ENCODE results near the gene PITPNM3.
"Not testable (repeated sequence)": the region's sequence is repeated elsewhere in the genome, so short reads cannot be mapped to it uniquely, and the experiment has no call there.

Gene PITPNM3

DNA sequence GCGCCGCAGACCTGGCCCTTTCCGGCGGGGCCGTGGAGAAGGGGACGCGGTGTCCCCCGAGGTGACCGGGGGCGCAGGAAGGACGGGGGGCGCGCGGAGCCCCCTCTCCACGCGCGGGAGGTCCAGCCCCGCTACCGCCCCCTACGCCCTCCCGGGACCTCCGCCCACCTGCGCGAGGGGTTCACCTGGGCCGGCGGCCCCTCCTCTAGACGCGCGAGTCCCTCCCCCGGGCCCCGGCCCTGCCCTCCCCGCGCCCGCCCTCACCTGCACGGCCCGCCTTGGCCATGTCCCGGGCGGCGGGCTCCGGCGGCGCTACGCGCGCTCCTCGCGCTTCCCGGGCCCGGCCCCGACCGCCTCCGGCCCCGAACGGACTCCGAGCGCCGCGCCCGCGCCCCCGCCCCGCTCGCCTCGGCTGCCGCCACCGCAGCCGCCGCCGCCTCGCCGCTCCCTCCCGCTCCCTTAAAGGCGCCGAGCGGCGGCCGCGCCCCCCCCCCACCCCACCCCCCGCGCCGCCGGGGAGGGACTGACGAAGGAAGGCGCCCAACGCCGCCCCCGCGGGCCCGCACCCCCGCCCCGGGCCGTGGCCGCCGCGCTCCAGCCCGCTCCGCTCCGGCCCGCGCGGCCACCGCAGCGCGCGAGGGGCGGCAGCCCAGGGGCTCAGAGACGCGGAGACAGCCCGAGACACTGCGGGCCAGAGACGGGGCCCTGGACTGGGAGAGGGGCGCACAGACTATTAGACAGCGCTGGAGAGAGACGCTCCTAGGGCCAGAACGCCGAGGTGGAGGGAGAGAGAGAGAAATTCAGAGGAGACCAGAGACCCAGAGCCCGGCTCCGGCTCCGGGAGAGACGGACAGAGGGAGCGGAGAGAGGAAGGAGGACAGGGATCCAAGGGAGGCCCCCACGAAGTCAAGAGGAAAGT is at the start of gene PITPNM3:
Gene PITPNM3, minus strand, starts transcription at position 435 of the 919 bp plus-strand sequence. Its CDS starts 149 bp downstream, at position 286.
- DNase-seq (ENCODE audit: low spot score): no peak

DNA sequence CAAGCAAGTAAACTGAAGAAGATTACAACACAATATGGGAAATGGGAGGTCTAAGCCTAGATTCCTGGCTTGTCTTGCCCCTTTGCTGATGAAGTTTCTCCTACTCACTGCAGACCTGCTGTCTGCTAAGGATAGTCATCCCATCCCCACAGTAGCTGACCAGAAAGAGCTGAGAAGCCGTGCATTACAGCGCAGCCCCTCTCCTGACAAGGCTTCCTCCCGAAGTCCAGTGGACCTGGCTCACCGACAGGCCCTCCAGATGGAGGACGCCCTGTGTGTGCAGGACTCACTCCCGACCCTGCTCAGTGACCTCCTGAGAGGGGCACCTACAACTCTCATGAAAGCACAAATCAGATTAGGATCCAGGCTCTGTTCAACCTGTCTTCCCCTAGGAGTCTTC is 48.8 kb upstream of the PITPNM3 start:
- no peak for DNase-seq (ENCODE audit: low spot score)

DNA sequence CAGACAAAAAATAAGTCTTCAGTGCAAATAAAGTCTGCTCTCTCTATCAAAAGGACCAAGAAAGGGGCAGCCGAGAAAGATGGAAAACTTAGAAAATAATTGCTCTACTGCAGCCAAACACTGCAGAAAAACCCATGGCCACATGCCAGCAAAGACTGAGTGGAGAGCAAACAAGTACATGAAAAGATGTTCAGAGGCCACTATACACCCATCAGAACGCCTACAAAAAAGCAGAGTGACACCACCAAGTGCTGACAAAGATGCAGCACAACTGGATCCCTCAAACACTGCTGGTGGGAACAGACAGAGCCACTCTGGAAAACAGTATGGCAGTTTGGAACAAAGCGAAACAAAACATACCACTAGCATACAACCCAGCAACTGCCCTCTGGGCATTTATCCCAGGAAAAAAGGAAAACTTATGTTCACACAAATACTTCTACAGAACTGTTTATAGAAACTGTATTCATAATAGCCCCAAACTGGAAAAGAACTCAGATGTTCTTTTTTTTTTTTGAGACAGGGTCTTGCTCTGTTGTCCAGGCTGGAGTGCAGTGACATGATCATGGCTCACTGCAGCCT is 47.5 kb upstream of the PITPNM3 start:
- no peak for DNase-seq (ENCODE audit: low spot score)

DNA sequence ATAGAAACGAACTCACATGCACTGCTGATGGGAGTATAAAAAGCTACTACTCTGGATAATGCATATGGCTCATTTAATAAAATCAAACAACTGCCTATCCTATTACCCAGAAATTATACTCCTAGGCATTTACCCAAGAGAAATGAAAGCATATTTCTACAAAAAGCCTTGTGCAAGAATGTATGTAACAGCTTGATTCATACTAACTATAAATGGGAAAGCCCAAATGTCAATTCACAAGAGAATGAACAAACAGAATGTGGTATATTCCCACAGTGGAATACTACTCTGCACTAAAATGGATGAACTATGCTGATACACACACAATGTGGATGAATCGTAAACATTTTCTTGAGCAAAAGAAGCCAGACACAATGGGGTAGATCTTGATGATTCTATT is 45.8 kb upstream of the PITPNM3 start:
- DNase-seq (ENCODE audit: low spot score): no peak

DNA sequence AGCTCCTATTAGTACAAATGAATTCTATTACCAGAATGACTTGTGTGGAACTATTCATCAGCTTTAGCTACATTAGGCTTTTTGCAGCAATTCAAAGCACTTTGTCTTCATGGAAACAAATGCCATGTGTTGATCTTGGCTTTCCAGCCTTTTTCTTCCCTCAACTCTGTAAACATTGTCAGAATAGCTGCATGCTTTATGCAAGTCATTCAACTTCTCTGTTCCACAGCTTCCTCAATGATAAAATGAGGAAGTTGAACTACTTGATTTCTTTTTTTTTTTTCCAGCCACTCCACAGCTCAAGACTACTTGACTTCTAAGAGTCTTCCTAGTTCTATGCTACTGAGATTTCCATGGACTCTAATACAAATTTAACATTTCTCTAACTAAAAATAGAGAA is 43.0 kb upstream of the PITPNM3 start:
- DNase-seq (ENCODE audit: low spot score): no peak

GRCh38 chr17:6597727-6598126 is 41.4 kb upstream of the PITPNM3 start:
- no peak for DNase-seq (ENCODE audit: low spot score)

DNA sequence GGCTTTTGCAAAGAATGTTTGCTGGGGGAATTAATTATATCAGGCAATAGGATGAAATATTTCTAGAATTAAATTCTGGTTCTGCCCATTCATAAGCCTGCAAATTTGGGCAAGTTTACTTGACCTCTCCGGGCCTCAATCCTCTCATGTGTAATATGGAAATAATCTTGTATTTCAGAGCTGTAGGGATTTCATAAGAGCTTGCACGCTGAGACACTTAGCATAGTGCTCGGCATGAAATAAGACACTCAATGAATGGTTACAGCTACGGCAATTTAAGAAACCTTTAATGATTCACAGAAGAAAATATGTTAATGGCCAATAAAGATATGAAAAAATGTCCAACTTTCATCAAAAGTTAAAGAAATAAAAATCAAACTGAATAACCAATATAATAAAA is 40.6 kb upstream of the PITPNM3 start:
- DNase-seq (ENCODE audit: low spot score): no peak

DNA sequence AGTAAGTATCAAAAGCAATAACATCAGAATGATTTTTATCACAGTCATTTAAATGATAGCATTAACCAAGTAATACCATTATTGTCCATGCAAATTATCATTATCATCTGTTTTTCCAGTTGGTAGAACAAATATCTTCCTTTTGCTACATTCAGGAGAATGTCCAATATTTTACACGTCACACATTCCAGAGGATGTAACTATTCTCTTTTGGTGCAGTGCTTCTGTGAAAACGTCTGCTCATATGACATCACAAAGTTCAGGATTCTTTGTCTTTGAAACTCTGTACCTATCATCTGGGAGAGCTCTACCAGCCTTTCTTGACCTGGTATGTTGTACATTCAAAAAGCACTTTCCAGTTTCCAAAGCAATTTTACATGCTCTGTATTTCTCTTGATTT is 40.2 kb upstream of the PITPNM3 start:
- DNase-seq (ENCODE audit: low spot score): no peak

DNA sequence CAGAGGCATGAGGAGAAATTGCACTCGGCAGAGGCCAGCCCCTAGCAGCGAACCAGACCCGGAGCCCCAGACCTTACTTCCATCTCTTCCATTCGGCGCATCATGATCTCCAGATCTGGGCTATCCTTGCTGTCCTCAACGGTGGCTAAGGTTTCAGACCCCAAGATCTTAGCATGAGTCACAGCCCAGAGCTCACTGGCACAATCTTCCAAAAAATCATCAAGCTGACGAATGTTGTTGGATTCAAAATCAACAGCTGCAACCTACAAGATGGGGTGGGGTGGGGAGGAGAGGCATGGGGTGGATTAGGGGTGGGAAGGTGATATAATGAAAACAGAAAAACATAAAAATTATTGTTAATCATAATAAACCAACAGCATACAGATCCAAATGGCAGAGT is 39.7 kb upstream of the PITPNM3 start:
- DNase-seq (ENCODE audit: low spot score): no peak

DNA sequence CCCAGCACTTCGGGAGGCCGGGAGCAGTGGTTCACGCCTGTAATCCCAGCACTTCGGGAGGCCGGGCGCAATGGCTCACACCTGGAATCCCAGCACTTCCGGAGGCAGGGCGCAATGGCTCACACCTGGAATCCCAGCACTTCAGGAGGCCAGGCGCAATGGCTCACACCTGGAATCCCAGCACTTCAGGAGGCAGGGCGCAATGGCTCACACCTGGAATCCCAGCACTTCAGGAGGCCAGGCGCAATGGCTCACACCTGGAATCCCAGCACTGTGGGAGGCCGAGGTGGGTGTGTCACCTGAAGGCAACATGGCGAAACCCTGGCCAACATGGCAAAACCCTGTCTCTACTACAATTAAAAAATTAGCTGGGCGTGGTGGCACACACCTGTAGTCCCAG is 37.0 kb upstream of the PITPNM3 start:
- not testable (repeated sequence) for DNase-seq (ENCODE audit: low spot score)

- DNase-seq (ENCODE audit: low spot score): no peak
Measured at GRCh38 chr17:6592173-6592572, 35.8 kb upstream of the PITPNM3 start.

DNA sequence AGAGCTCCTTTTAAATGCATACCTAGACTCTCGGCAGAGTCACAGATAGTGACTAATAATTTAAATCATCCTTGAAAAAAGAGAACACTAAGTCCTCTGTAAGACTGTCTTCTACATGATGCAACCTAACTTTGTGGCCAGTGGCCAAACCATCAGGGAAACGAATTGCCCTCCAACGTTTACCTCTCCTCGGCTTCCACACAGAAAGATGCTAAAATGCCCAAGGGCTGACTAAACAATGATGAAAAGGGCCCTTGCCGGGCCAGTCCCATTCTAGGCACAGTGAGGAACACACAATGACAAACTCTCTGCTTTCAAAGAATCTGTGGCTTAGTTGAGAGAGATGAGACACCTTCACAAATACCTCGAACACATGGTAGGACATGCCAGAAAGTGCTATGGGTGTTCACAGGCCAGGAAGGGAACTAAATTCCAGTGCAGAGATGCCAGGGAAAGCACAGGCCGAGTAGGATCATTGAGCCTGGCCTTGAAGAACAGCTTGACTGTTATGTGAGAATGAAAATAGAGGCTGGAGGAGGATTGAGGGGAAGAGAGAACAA is 35.3 kb upstream of the PITPNM3 start:
- no peak for DNase-seq (ENCODE audit: low spot score)

GRCh38 chr17:6589266-6589946 is 33.1 kb upstream of the PITPNM3 start:
- DNase-seq (ENCODE audit: low spot score): no peak

- no peak for DNase-seq (ENCODE audit: low spot score)
Measured at GRCh38 chr17:6588165-6588564, 31.8 kb upstream of the PITPNM3 start.

DNA sequence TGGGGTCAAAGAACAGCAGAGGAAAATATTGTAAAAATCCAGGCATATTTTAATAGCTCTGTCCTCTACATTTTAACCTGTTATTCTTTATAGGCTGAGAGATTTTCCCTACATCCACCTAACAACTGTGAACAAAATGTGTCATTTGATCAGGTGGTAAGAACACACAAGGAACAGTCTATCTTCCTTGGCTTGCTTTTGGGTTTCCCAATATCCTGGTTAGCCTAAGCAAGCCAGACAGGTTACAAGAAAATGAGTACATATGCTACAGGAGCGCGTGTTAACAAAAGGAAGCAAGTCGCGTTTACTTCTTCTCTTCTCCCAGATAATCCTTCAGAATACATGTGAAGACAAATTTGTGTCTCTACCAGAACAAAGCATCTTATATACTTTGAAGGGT is 31.0 kb upstream of the PITPNM3 start:
- no peak for DNase-seq (ENCODE audit: low spot score)

- DNase-seq (ENCODE audit: low spot score): no peak
Measured at GRCh38 chr17:6583411-6583810, 27.1 kb upstream of the PITPNM3 start.

GRCh38 chr17:6580625-6581024 is 24.3 kb upstream of the PITPNM3 start:
- no peak for DNase-seq (ENCODE audit: low spot score)

DNA sequence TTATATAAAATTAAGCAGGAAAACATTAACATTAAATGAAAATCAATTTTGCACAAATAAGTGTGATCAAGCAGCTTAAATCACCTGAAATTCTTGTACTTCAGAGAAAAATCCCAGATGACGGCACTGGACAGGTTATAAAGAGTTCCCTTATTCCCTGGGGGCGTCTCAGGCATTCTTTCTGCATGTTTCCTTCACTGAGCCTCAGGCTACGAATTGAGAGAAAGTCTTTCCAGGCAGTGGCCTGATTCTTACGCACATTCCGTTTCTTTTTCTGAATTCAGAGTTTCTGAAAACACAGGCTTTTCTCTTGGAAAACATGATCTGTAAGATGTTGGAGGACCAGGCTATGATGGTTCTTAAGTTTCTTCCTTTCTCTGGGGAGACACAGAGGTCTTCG is 22.1 kb upstream of the PITPNM3 start:
- no peak for DNase-seq (ENCODE audit: low spot score)

DNA sequence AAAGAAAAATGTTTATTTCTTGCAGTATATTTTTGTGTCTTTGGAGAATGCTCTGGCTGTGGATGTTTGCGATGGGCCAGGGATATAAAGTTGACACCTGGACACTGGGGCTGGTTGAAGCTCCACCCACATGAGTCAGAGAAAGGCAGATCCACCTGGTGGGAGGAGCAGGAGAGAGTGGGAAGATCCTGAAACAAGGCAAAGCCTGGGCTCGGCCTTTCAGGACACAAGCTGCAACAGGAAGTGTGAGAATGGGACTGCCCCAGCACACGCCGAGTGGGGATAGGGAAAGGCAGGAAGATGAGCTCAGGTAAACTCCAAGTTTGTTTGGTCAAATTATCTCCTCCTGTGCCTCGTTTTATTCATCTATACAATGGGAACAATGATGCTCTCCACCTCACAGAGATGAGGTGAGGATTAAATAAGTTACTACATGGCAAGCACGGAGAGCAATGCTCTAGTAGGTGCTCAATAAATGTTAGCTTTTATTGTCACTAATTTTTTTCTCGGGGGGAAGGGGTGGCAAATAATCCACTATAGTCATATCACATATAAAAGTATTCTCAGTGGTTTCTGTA is 21.4 kb upstream of the PITPNM3 start:
- no peak for DNase-seq (ENCODE audit: low spot score)

- no peak for DNase-seq (ENCODE audit: low spot score)
Measured at GRCh38 chr17:6576038-6576785, 19.9 kb upstream of the PITPNM3 start.

DNA sequence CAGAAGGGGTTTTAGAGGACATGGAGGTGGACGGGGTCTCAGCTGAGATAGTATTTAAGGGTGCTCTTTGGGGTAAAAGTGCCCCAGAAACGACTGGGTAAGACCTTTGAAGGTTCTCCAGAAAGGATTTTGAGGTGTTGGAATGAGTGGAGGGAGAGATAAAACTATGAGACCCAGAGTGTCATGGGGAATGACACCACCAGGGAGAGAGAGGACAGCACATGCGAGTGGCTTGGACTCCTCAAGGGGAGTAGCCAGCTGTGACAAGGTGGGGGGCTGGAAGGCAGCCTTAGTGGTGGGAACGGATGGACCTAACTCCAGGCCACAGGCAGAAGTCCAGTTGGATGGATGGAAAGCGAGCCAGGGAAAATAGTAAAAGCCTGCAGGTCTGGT is 19.2 kb upstream of the PITPNM3 start:
- DNase-seq (ENCODE audit: low spot score): no peak
